GM12891 (cell line): ENCODE results near the gene CYP3A5.
"Not testable (repeated sequence)": the region's sequence is repeated elsewhere in the genome, so short reads cannot be mapped to it uniquely, and the experiment has no call there.

ENCODE experiments used
- DNase-seq: peaks from one replicate; pipeline ENCODE4 v3.0.0; 2011; ENCODE audit warnings: low spot score; ENCODE audit not compliant: insufficient read length
- FAIRE-seq: peaks from 2 replicates; lab custom pipeline; 2011; peaks lifted over from hg19 to GRCh38; lab: Jason Lieb, UNC
- PAX5 ChIP-seq: IDR thresholded peaks from 2 replicates; pipeline ENCODE4 v1.6.1; 2011; ENCODE audit warnings: low read length, moderate library complexity, mild to moderate bottlenecking; ENCODE audit not compliant: insufficient read depth, severe bottlenecking
- POLR2A ChIP-seq: IDR thresholded peaks from 2 replicates; pipeline ENCODE4 v1.6.1; 2011; ENCODE audit warnings: low read depth, low read length, control low read depth
- POLR2AphosphoS5 ChIP-seq: IDR thresholded peaks from 2 replicates; pipeline ENCODE4 v1.6.1; 2011; ENCODE audit warnings: low read depth, low read length, control low read depth
- POU2F2 ChIP-seq: IDR thresholded peaks from 2 replicates; pipeline ENCODE4 v1.6.1; 2011; ENCODE audit warnings: low read depth, mild to moderate bottlenecking, control low read depth, low read length, moderate library complexity
- SPI1 ChIP-seq: IDR thresholded peaks from 2 replicates; pipeline ENCODE4 v1.6.1; 2011; ENCODE audit warnings: low read depth, low read length, control low read depth
- TAF1 ChIP-seq: IDR thresholded peaks from 2 replicates; pipeline ENCODE4 v1.6.1; 2011; ENCODE audit warnings: low read depth, low read length, control low read depth

The CYP3A5 gene

DNA sequence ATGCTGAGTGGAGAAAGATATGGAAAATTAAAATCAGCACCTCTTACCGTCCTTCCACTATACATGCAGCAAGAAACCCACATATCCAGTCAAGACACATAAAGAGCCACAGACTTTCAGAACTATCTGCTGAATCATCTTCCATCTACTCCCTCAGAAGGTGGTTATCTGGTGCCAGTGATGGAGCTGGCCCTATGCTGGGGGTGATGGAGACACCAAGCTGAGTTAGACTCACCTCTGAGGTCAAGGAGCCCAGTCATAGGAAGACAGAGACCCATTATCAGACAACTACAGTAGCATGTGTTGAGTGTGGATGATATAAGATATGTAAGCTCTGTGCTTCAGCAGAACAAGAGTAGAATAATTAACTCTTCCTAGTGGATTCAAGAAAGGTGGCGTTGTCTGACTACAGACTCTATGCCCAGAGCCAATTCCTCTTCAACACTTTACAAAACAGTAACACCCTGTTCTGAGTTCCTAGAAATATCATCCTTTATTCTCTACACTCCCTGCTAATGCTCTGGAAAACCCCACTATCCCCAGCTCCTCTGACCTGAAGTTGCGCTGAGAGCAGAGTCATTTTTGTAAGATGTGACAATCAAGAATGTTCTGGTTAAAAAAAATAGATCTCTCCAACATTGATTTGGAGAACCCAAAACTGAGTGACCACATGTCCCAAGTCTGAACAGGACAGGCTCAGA is 14.3 kb downstream of the CYP3A5 start:
- FAIRE-seq (no peak), DNase-seq (no peak)
- TF ChIP-seq POLR2AphosphoS5 (no peak), SPI1 (no peak), POLR2A (no peak), TAF1 (no peak), POU2F2 (no peak), PAX5 (no peak)

DNA sequence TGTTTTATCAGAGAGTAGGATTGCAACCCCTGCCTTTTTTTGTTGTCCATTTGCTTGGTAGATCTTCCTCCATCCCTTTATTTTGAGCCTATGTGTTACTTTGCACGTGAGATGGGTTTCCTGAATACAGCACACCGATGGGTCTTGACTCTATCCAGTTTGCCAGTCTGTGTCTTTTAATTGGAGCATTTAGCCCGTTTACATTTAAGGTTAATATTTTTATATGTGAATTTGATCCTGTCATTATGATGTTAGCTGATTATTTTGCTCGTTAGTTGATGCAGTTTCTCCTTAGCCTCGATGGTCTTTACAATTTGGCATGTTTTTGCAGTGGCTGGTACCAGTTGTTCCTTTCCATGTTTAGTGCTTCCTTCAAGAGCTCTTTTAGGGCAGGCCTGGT is 21.9 kb downstream of the CYP3A5 start:
- not testable (repeated sequence) for FAIRE-seq, DNase-seq

DNA sequence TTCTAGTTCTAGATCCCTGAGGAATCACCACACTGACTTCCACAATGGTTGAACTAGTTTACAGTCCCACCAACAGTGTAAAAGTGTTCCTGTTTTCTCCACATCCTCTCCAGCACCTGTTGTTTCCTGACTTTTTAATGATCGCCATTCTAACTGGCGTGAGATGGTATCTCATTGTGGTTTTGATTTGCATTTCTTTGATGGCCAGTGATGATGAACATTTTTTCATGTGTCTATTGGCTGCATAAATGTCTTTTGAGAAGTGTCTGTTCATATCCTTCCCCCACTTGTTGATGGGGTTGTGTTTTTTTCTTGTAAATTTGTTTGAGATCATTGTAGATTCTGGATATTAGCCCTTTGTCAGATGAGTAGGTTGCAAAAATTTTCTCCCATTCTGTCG is 25.2 kb downstream of the CYP3A5 start:
- DNase-seq, FAIRE-seq: not testable (repeated sequence)

DNA sequence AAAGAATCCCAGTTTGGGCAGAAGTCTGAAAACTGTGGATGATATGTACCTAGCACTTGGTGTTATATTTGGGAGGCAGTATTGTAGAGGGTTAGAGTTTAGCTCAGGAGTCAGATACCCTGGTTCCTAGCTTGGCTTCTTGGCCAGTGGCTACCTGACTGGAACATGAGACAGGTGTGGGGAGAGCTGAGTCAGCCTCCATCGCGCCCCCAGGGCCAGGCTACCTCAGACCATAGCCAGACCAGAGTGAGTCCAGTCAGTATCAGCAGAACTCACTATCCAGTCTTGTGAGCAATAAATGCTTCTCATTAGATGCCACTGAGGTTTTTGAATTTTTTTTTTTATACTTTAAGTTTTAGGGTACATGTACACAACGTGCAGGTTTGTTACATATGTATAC is 26.0 kb downstream of the CYP3A5 start:
- TF ChIP-seq POU2F2: no peak
- no peak for TF ChIP-seq POLR2AphosphoS5
- TF ChIP-seq PAX5: no peak
- no peak for TF ChIP-seq SPI1
- TF ChIP-seq TAF1: no peak
- DNase-seq (no peak), FAIRE-seq (no peak)

DNA sequence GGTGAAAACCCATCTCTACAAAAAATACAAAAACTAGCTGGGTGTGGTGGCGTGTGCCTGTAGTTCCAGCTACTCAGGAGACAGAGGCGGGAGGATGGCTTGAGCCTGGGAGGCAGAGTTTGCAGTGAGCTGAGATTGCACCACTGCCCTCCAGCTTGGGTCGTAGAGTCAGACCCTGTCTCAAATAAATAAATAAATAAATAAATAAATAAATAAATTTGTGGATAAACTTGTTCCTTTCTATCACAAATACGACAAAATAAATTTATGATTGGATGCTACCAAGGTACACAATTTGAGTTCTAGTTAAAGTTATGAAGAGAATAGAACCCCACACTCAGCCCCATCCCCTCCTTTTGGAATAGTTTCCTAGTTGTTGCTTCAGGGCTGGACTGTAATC is 26.5 kb downstream of the CYP3A5 start:
- FAIRE-seq, DNase-seq: not testable (repeated sequence)

DNA sequence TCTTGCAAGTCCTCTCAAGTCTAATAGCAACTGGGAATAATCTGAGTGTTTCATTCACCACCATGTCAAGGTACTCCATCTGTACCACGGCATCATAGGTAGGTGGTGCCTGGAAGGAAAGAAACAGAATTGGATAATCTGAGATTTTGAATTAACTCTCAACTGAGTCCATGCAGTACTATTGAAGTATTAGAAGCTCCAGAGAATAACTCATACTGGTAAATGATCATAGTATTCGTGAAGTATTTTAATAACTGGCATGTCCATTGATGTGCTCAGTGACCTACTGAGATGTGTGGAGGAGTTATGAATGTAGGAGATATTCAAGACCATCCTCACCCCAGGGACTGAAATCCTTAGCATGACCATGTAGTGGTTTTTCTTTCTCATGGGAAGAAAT is 27.1 kb downstream of the CYP3A5 start:
- TF ChIP-seq SPI1: no peak
- TF ChIP-seq POLR2AphosphoS5: no peak
- TF ChIP-seq TAF1: no peak
- TF ChIP-seq POLR2A: no peak
- no peak for TF ChIP-seq PAX5
- no peak for TF ChIP-seq POU2F2
- no peak for DNase-seq
- no peak for FAIRE-seq

DNA sequence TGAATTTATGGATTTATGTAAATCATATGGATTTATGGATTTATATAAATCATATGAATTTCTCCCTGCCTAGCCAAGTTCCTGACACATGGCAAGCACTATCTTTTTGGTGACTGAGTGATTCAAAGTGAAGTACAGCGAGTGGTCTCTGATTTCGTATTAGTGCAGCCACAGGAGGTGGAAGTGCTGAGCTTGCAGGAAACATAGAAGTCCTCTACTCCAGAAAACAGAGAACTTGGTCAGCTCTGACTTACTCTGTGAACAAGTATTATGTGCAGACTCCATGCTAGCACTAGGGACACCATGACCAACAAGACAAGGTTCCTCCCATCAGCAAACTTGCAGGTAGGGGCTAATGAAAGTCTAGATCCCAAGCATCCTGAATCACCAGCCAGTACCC is 28.5 kb downstream of the CYP3A5 start:
- no peak for DNase-seq
- TF ChIP-seq PAX5 (no peak), POLR2A (no peak), TAF1 (no peak), POU2F2 (no peak), POLR2AphosphoS5 (no peak), SPI1 (no peak)
- no peak for FAIRE-seq

DNA sequence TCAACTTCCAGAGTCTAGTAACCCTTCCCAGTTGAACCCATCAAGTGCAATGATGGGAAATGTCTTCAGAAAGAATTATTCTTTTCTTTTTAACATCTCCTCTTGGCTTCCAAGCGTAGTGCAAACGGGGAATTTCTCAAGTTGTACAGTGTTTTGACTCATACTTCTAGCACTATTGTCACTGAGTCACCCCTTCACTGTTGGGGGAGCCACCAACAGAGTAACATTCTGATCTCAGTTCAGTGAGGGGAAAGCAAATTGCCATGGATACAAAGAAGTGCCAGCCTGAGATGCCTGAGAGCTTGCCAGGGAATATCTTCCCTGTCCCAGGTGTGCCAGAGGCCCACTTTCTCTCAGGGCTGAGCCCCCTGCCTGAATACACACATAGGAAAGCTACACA is 31.0 kb downstream of the CYP3A5 start:
- no peak for DNase-seq
- no peak for FAIRE-seq
- TF ChIP-seq TAF1 (no peak), POLR2AphosphoS5 (no peak), PAX5 (no peak), POU2F2 (no peak), POLR2A (no peak), SPI1 (no peak)

DNA sequence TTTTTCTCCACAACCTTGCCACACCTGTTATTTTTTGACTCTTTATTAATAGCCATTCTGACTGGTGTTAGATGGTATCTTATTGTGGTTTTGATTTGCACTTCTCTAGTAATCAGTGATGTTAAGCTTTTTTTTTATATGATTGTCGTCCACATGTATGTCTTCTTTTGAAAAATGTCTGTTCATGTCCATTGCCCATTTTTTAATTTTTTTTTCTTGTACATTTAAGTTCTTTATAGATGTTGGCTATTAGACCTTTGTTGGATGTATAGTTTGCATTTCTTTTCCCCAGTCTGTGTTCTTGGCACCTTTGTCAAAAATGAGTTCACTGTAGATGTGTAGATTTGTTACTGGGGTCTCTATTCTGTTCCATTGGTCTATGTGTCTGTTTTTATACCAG is 34.2 kb downstream of the CYP3A5 start:
- FAIRE-seq (no peak), DNase-seq (no peak)
- TF ChIP-seq POU2F2: no peak

DNA sequence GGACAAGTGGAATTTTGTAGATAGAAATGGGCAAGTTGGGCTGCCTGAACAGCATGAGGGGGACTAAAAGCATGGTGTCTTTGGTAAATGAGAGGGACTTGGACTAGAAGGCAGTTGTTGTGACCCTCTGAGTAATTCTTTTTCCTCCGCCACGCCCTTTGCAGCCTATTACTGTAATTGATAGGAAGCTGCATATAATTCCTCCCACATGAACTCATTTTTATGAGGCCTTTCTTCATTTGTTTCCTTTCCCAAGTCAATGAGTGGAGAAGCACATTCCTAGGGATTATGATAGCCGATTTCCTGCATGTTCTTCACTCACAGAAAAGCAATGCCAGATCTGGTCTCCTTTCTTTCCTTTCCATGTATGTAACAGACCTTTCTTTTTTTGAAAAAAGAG is 35.4 kb downstream of the CYP3A5 start:
- TF ChIP-seq SPI1: no peak
- TF ChIP-seq POLR2A: no peak
- no peak for TF ChIP-seq POU2F2
- TF ChIP-seq TAF1: no peak
- TF ChIP-seq POLR2AphosphoS5: no peak
- no peak for TF ChIP-seq PAX5
- DNase-seq (no peak), FAIRE-seq (no peak)

DNA sequence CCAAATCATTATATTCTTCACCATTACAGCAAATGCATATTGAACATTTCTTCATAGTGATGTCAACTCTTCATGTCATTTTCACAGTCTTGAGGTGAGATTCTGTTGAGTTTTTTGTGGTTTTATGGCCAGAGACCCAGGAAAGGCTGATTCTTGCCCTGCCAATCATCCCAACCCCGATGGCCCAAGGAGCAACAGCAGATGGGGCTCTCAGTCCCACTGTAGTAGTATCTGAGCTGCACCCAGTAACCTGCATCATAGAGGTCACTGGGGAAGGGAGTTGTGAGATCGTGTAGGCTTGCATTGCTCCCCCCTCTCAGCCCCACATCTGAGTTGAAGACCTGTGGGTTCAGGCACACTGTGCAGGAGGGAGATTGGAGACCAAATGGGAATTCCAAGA is 36.3 kb downstream of the CYP3A5 start:
- DNase-seq: no peak
- TF ChIP-seq PAX5 (no peak), TAF1 (no peak), POLR2A (no peak), POLR2AphosphoS5 (no peak), SPI1 (no peak), POU2F2 (no peak)
- no peak for FAIRE-seq
